ENCODE measurements around the gene KNL1.

DNA sequence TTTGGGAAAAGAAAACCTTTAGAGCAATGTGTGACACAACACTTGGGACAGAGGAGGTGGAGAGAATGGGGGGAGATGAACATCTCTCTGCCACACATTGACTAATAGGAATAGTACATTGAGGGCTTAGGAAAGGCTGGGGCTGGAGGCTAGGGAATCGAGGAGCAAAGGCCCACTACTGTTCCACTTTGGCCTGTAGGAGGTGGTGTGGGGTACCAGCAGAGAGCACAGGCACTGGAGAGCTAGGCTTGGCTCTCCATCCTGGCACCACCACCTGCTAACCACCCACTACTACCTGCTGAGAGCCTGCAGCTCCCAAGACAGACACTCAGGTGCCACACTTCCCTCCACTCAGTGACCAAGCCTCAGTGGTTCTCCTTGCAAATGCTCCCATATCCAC, 48.6 kb upstream of the KNL1 start:
- TF ChIP-seq, protein P1, sequence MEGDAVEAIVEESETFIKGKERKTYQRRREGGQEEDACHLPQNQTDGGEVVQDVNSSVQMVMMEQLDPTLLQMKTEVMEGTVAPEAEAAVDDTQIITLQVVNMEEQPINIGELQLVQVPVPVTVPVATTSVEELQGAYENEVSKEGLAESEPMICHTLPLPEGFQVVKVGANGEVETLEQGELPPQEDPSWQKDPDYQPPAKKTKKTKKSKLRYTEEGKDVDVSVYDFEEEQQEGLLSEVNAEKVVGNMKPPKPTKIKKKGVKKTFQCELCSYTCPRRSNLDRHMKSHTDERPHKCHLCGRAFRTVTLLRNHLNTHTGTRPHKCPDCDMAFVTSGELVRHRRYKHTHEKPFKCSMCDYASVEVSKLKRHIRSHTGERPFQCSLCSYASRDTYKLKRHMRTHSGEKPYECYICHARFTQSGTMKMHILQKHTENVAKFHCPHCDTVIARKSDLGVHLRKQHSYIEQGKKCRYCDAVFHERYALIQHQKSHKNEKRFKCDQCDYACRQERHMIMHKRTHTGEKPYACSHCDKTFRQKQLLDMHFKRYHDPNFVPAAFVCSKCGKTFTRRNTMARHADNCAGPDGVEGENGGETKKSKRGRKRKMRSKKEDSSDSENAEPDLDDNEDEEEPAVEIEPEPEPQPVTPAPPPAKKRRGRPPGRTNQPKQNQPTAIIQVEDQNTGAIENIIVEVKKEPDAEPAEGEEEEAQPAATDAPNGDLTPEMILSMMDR (IDR thresholded peaks at IDR 0.05) = no peak
- no peak for TF ChIP-seq POLR2AphosphoS5 (IDR thresholded peaks at IDR 0.05)
- TF ChIP-seq POLR2A (IDR thresholded peaks at IDR 0.05) = no peak
- TF ChIP-seq EP300 (IDR thresholded peaks at IDR 0.05) = no peak

All from stomach (tissue), 4 donors.